NCI-H2029 (cell line): ENCODE data around the gene ZFC3H1.
"Not testable (repeated sequence)": the region's sequence is repeated elsewhere in the genome, so short reads cannot be mapped to it uniquely, and the experiment has no call there.

Experiments used
- DNase-seq: peaks from one replicate; lab custom pipeline; 2025; lab: John Stamatoyannopoulos, UW

ZFC3H1 gene

DNA sequence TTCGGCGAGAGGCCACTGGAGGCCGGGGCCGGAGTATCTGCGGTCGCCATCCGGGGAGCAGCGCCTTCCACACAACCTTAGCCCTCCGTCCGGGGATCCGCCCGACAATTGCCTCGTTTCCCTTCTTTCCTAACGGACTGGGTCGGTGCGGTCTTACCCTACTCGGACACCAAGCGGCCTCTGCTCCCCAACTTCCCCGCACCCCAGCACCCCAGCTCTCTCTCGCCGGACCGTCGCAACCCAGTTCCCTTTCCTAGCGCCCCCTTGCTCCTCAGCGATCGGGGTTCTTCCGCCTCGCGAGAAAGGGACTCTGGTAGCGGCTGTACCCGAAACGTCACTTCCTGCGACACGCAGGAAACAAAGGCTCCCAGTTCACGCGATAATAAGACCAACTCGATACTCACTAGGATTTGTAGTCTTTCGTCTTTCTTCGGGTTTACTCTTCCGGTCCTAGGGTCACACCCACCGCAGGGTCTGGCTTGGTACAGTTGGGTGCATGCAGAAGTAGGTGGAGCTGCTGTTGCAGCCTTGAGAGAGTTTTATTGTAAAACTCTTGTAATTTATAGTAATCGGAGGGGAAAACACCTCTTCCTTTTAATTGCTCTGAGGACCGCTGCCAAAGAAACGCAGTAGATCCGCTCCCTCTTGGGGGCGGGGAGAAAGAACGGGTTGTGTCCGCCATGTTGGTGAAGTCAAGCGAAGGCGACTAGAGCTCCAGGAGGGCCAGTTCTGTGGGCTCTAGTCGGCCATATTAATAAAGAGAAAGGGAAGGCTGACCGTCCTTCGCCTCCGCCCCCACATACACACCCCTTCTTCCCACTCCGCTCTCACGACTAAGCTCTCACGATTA, at the start of gene ZFC3H1, which contains the start of gene THAP2:
ZFC3H1 (minus strand) TSS at position 288 of the 850 bp plus-strand sequence; CDS start at position 50, 238 bp downstream.
THAP2 (plus strand) TSS at position 741 of the 850 bp plus-strand sequence. CDS start 209 bp downstream, outside the sequence.
- peak; percentile 98 for DNase-seq

DNA sequence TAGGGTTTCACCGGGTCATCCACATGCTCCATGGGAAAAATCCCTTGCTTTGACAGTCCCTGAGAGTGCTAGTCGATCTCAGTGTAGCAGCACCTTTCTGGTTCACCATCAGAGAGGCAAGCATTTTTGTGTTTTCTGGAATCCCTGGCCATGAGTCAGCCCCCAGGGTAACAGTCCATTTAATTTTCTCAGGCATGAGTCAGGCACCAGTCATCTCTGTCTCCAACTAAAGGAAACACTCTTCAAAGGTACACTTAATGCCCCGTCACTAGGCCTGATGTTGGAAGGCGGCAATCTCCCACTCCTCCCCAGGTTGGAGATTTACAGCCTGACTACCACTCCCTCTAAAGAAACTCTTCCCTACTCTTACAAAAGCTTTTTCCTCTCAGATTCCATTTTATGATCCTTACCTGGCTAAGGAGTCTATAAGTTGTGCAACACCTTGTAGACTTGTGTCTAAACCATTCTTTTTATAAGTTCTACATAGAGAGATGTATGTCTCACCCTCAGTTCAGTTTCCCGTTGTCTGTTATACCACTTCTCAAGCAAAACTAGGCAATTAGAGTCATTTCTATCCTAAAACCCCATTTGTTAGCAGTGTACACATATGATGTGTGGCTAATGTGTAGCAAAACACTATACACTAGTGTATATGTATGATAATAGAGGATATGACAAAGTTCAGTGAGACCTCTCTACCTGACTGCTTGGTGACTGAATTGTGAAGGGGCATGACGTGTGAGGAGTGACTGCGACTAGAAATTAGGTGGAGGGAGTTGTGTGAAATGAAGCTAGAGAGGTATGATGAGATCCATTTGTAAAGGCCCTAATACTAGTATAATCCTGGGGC, 46.9 kb upstream of the ZFC3H1 start:
- DNase-seq, result no peak

DNA sequence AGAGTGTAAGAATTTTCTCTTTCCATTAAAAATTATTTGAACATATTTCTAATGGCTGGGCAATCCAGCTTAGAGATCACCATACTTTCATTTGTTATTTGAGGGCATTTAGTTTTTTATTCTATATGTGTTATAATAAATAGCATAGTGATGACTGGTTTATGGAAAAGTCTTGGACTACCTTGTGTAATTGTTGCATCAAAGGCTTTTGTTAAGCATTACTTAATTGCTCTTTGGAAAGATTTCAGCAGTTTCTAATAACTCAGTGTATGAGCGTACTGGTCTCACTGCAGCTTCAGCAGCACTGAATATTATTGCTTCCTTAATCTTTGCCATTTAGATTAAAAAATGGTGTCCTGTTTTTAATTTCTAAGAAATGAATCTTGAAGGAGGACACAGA, 45.0 kb upstream of the ZFC3H1 start:
- no peak for DNase-seq

DNA sequence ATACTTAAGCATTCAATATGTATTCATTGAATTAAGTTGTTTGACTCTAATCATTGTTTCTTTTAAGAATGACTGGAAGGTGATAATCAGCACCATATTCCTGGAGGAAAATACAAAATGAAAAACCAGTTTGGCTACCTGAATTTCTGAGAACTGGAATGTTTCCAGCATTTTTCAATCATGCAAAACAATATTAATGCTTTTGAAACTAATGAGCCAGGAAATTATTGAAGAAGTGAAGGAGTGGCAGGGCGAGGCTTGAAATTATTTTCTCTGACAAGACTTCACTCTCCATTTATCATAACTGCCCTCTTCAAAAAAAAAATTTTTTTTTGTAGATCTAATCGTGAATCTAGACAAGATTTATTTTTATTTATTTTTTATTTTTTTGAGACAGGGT, 41.3 kb upstream of the ZFC3H1 start:
- DNase-seq, result no peak

- no peak for DNase-seq
Measured at GRCh38 chr12:71703206-71703605, 39.6 kb upstream of the ZFC3H1 start.

DNA sequence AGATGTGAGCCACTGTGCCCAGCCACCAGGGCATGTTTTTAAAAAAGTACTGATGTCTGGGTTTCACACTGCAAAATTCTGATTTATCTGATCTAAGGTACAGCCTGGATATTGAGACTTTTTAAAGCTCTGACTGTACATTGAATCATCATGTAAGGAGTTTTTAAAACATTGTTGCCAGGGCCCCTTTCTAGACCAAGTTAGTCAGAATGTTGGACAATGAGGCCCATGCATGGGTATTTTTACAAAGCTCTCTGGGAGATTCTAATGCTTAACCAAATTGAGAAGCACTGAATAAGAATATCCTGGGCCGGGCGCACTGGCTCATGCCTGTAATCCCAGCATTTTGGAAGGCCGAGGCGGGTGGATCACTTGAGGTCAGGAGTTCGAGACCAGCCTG, 38.9 kb upstream of the ZFC3H1 start:
- DNase-seq, result no peak

GRCh38 chr12:71702181-71702580, 38.5 kb upstream of the ZFC3H1 start:
- DNase-seq, result not testable (repeated sequence)

DNA sequence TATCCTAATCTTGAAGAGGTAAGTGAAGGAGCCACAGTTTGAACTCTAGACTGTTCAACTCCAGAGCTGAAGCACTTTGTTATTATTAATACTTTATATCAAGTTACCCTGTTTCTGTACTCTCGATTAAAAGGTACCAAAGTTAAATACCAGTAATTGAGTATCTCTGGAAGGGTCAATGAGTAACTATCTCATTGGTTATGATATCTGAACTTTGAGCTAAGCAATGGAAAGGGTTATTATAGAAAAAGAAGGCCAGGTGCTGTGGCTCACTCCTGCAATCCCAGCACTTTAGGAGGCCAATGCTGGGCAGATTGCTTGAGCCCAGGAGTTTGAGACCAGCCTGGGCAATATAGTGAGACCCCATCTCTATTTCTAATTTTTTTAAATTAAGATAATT, 32.1 kb upstream of the ZFC3H1 start:
- no peak for DNase-seq

- no peak for DNase-seq
Measured at GRCh38 chr12:71694099-71694820, 30.6 kb upstream of the ZFC3H1 start.

DNA sequence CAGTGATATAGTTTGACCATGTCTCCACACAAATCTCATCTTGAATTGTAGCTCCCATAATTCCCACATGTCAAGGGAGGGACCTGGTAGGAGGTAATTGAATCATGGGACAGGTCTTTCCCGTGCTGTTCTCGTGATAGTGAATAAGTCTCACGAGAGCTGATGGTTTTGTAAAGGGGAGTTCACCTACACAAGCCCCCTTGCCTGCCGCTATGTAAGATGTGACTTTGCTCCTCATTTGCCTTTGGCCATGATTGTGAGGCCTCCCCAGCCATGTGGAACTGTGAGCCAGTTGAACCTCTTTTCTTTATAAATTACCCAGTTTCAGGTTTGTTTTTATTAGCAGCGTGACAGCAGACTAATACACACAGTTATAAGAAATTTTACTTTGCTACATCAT, 30.0 kb upstream of the ZFC3H1 start:
- not testable (repeated sequence) for DNase-seq

GRCh38 chr12:71693126-71693525, 29.5 kb upstream of the ZFC3H1 start:
- DNase-seq, result no peak

- DNase-seq, result peak; percentile 42
Measured at GRCh38 chr12:71691504-71692129, 28.0 kb upstream of the ZFC3H1 start.

GRCh38 chr12:71688961-71689570, 25.4 kb upstream of the ZFC3H1 start:
- DNase-seq, result no peak

- DNase-seq, result not testable (repeated sequence)
Measured at GRCh38 chr12:71687172-71687571, 23.5 kb upstream of the ZFC3H1 start.

GRCh38 chr12:71686658-71687025, 23.0 kb upstream of the ZFC3H1 start:
- DNase-seq, result no peak

- DNase-seq, result peak; percentile 92
Measured at GRCh38 chr12:71685914-71686657, 22.4 kb upstream of the ZFC3H1 start, which contains the start of gene TMEM19. TMEM19 (plus strand) TSS chr12:71686082; CDS start chr12:71686681, 599 bp downstream.

DNA sequence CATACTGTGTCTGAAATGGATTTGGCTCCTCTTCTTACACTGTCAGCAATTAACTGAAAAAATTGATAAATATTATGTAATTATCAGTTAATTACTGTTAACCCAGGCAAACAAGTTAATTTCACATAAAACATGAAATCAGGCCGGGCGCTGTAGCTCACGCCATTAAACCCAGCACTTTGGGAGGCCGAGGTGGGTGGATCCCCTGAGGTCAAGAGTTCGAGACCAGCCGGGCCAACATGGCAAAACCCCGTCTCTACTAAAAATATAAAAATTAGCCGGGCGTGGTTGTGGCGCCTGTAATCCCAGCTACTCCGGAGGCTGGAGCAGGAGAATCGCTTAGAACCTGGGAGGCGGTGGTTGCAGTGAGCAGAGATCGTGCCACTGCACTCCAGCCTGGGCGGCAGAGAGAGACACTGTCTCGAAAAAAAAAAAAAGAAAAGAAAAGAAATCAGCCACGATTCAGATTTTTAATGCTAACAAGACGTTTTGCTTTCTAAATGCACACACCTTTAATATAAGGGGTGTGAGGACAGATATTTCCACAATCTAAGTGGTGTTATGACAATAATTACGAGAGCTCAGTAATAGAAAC, 21.8 kb upstream of the ZFC3H1 start:
- no peak for DNase-seq

DNA sequence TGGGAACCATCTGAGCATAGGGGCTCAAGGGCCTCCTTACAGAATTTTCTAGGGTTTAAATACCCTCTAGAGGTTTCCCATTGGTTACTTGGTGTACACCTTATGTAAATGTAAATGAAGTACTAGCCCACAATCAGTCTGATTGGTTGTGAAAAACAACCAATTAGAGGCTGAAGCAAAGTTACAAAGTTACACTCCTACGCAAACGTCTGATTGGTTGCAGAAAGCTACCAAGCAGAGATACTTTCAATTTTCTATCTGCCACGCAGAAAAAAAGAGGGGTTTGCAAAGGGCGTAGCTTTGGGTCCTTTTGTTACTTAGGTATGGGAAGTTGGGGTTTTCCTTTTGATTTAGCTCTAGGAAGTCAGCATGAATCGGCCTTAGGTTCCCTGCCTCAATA, 20.4 kb upstream of the ZFC3H1 start:
- DNase-seq, result no peak

GRCh38 chr12:71683633-71684032, 20.0 kb upstream of the ZFC3H1 start:
- DNase-seq, result no peak

DNA sequence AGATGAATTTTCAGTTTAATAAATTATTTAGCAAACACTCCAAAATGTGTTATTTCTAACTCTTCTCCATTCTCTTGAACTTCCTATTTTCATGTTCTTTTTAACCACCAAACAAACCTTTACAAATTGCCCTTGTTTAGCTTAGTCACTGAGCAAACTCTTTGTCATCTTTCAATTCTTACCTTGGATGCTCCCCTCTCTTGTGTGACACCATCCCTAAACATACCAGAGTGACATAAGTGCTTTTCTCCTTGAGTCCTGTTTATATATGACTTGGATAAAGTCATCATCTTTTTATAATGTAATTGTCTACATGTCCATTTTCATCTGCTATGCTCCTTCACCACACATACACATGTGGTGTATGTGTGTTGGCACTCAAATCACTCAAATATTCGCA, 18.8 kb upstream of the ZFC3H1 start:
- DNase-seq, result no peak
